ENCODE measurements around the gene ROS1. TPM values are rescaled to one million over a fixed set of nuclear protein-coding genes. Genes with fewer than 3 reads are reported as not detected.

The ROS1 gene
- total RNA-seq, 1 experiment from 2014 or later = not detected

- no peaks in the 10 kb centered on the region for H3K4me1 ChIP-seq (ENCODE audit: insufficient read depth, low read length)
- no peak overlapping the region for H3K4ac ChIP-seq (ENCODE audit: low read depth, low read length)
- no peaks in the 10 kb centered on the region for H3K9me3 ChIP-seq (ENCODE audit: control insufficient read depth, low read depth, low read length)
- Mint-ChIP-seq H3K9me3 (no peaks in the 10 kb centered on the region), H3K27ac (peak overlapping the region in 1 of 3 experiments; percentile 78; a peak in 1 of 7 replicates), H3K27me3 (ENCODE audit: low read depth) (no peaks in the 10 kb centered on the region; the same call in 1 of the 2 replicates), H3K4me1 (peaks cover 12 to 17% of the 10 kb centered on the region in 2 experiments), H3K4me3 (no peak overlapping the region), H3K36me3 (ENCODE audit: insufficient read depth in 1 of 3, low read depth in 3 of 3) (no peaks in the 10 kb centered on the region; a peak in 1 of 7 replicates)
- no peak overlapping the region for H3K23ac ChIP-seq (ENCODE audit: insufficient read length, low read depth, low read length)
- H2BK15ac ChIP-seq (ENCODE audit: low read depth, low read length) = no peak overlapping the region
- no peak overlapping the region for H2AK5ac ChIP-seq (ENCODE audit: insufficient read length, low read length)
- no peak overlapping the region for H3K56ac ChIP-seq (ENCODE audit: insufficient read length, low read depth, low read length)
- H4K5ac ChIP-seq (ENCODE audit: insufficient read length, low read depth, low read length) = no peak overlapping the region
- H3K23me2 ChIP-seq (ENCODE audit: insufficient read length, low read depth, low read length, poor library complexity, severe bottlenecking) = no peaks in the 10 kb centered on the region
- peak; percentile 46 for DNase-seq
- no peak overlapping the region for H3K4me2 ChIP-seq (ENCODE audit: insufficient read depth, insufficient read length, low read length)
- H3K27me3 ChIP-seq (ENCODE audit: insufficient read depth, low read length) = no peaks in the 10 kb centered on the region
- WGBS (ENCODE audit: extremely low coverage, insufficient read length, low lambda C conversion rate) = no CpG with 5 or more reads among the region's 10 CpGs
- no peak overlapping the region for H3T11ph ChIP-seq (ENCODE audit: low read length)
- TF ChIP-seq, protein P1, sequence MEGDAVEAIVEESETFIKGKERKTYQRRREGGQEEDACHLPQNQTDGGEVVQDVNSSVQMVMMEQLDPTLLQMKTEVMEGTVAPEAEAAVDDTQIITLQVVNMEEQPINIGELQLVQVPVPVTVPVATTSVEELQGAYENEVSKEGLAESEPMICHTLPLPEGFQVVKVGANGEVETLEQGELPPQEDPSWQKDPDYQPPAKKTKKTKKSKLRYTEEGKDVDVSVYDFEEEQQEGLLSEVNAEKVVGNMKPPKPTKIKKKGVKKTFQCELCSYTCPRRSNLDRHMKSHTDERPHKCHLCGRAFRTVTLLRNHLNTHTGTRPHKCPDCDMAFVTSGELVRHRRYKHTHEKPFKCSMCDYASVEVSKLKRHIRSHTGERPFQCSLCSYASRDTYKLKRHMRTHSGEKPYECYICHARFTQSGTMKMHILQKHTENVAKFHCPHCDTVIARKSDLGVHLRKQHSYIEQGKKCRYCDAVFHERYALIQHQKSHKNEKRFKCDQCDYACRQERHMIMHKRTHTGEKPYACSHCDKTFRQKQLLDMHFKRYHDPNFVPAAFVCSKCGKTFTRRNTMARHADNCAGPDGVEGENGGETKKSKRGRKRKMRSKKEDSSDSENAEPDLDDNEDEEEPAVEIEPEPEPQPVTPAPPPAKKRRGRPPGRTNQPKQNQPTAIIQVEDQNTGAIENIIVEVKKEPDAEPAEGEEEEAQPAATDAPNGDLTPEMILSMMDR (conservative IDR thresholded peaks at IDR 0.05) = peak; percentile 89
- no peaks in the 10 kb centered on the region for H3K79me1 ChIP-seq (ENCODE audit: insufficient read depth, low read depth, low read length, poor library complexity, severe bottlenecking)
- H2AFZ ChIP-seq (ENCODE audit: low read length) = no peak overlapping the region
- no peaks in the 10 kb centered on the region for H3K79me2 ChIP-seq (ENCODE audit: insufficient read depth, low read length)
- H2BK12ac ChIP-seq (ENCODE audit: insufficient read length, low read depth, low read length) = no peak overlapping the region
- H3K14ac ChIP-seq (ENCODE audit: insufficient read depth, low read length) = no peak overlapping the region
- no peak overlapping the region for H4K91ac ChIP-seq (ENCODE audit: insufficient read length, low read depth, low read length)
- no peak overlapping the region for H3K18ac ChIP-seq (ENCODE audit: insufficient read length, low read depth, low read length)
- no peak overlapping the region for H2BK20ac ChIP-seq (ENCODE audit: low read depth, low read length, poor library complexity, severe bottlenecking)
- H2BK120ac ChIP-seq (ENCODE audit: low read depth, low read length, poor library complexity, severe bottlenecking) = no peak overlapping the region
- H4K20me1 ChIP-seq (ENCODE audit: control insufficient read depth, insufficient read depth, insufficient read length) = no peaks in the 10 kb centered on the region
- H2BK5ac ChIP-seq (ENCODE audit: insufficient read length, low read length) = no peak overlapping the region
- no peak overlapping the region for H3K9ac ChIP-seq (ENCODE audit: extremely low read depth, insufficient read length, low read length)
- H4K8ac ChIP-seq (replicated peaks; ENCODE audit: insufficient read length, low read depth, low read length) = no peak overlapping the region
- no peak overlapping the region for H3K27ac ChIP-seq (ENCODE audit: insufficient read length, low read depth, low read length)
These were observed 24.1 kb upstream of the ROS1 start for GRCh38 chr6:117449549-117450439.
